ENCODE data around the gene CCT8L2. TPM values are rescaled to one million over a fixed set of nuclear protein-coding genes. Genes with fewer than 3 reads are reported as not detected.

CCT8L2 gene
- total RNA-seq, 1 experiment from 2014 or later = not detected

Other genes with a start within 250 kb of the CCT8L2 start
- gene XKR3, start 232.6 kb upstream of the CCT8L2 start, total RNA-seq (2021; ENCODE audit: unreplicated experiment) = not detected

All from Panc1 (cell line).